DND-41 (cell line): ENCODE data around the gene PTPRU.

Source experiments
- ATAC-seq: fragments of 200-7000 bp; cut with Tn5 transposase; 3 replicates; pipeline ENCODE4 v1.9.1; 2021; ENCODE audit warnings: low read depth; ENCODE audit not compliant: insufficient read depth
- DNase-seq: peaks from one replicate; pipeline ENCODE4 v3.0.0-alpha.2; 2020
- H2AFZ ChIP-seq: 2 replicates; pipeline ENCODE4 v1.6.0; 2012; ENCODE audit warnings: low read depth, low read length
- H3K27ac ChIP-seq: 2 replicates; pipeline ENCODE4 v1.5.1; 2012; ENCODE audit warnings: low read length, inconsistent platforms
- H3K27me3 ChIP-seq: fragments of 200-600 bp; sonication (generic); 2 replicates; pipeline ENCODE4 v1.6.0; 2012; ENCODE audit warnings: low read length, mild to moderate bottlenecking, inconsistent platforms; ENCODE audit not compliant: insufficient read depth, poor library complexity
- H3K36me3 ChIP-seq: 2 replicates; pipeline ENCODE4 v1.5.1; 2012; ENCODE audit warnings: low read length, inconsistent platforms; ENCODE audit not compliant: insufficient read depth
- H3K4me1 ChIP-seq: 2 replicates; pipeline ENCODE4 v1.5.1; 2012; ENCODE audit warnings: mild to moderate bottlenecking, low read length; ENCODE audit not compliant: insufficient read depth
- H3K4me2 ChIP-seq: 2 replicates; pipeline ENCODE4 v1.6.0; 2012; ENCODE audit warnings: mild to moderate bottlenecking, moderate library complexity, low read length, inconsistent platforms; ENCODE audit not compliant: insufficient read depth
- H3K4me3 ChIP-seq, 2 experiments: fragments of 200-600 bp in 1 of 2; shearing (Covaris generic) in 1 of 2; 2 replicates each; pipeline ENCODE4 v1.5.1; 2012 to 2016; ENCODE audit warnings: inconsistent platforms in 2 of 2, low read length in 2 of 2, mild to moderate bottlenecking in 2 of 2, low read depth in 1 of 2, moderate library complexity in 1 of 2
- H3K79me2 ChIP-seq: 2 replicates; pipeline ENCODE4 v1.6.0; 2012; ENCODE audit warnings: low read length, inconsistent platforms; ENCODE audit not compliant: insufficient read depth
- H3K9ac ChIP-seq: 2 replicates; pipeline ENCODE4 v1.6.0; 2012; ENCODE audit warnings: low read depth, mild to moderate bottlenecking, inconsistent platforms, low read length, moderate library complexity
- H3K9me3 ChIP-seq: 2 replicates; pipeline ENCODE4 v1.5.1; 2012; ENCODE audit warnings: low read length, moderate library complexity, mild to moderate bottlenecking, inconsistent platforms; ENCODE audit not compliant: insufficient read depth, severe bottlenecking
- H4K20me1 ChIP-seq: 2 replicates; pipeline ENCODE4 v1.6.0; 2012; ENCODE audit warnings: low read length; ENCODE audit not compliant: insufficient read depth
- EZH2 ChIP-seq: IDR thresholded peaks from 3 replicates; pipeline ENCODE4 v1.6.1; 2012; ENCODE audit warnings: borderline replicate concordance, low read depth, mild to moderate bottlenecking, moderate library complexity, low read length, inconsistent platforms; ENCODE audit not compliant: severe bottlenecking
- TF ChIP-seq, protein P1 (sequence below): IDR thresholded peaks from 2 replicates; pipeline ENCODE4 v1.5.1; 2012; ENCODE audit warnings: borderline replicate concordance, low read length, moderate library complexity, mild to moderate bottlenecking; ENCODE audit not compliant: poor library complexity, severe bottlenecking; ENCODE audit errors: extremely low read depth

The PTPRU gene

DNA sequence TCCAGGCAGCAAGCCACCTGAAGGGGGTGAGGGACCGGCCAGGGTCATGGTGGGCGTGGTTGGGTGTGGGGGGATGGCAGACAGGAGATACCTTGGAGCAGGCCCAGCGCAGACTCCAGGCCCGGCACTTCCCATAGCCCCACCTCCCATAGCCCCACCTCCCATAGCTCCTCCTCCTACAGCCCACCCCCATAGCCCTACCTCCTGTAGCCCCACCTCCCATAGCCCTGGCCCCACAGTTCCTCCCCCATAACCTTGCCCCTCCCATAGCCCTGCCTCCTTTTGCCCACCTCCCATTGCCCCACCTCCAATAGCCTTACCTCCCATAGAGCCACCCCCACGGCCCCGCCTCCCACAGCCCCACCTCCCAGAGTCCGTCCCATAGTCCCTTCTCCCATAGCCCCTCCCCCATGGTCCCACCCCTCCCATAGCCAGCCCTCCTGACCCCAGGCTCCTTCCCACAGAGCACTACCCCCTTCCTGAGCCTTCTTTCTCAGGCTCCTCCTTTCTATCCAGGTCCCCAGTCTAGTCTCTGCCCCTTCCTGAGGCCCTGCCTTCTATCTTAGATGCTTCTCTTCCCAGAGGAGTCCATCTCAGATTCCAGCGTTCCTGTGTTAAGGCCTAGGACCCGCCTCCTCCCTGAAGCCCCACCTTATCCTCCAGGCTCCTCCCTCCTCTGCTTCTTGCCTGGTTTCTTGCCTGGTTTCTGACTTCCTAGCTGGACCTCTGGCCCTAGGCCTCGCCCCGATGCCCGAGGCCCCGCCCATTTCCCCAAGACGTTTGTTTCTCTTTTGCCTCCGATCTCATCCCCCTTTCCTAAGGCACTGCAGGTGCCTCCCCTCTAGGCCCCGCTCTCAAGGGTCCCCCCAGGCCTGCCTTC lies 46.8 kb downstream of the PTPRU start:
- ATAC-seq, result peak; percentile 77
- no peaks in the 10 kb centered on the region for H3K4me1 ChIP-seq
- TF ChIP-seq EZH2, result no peak
- TF ChIP-seq, protein P1, sequence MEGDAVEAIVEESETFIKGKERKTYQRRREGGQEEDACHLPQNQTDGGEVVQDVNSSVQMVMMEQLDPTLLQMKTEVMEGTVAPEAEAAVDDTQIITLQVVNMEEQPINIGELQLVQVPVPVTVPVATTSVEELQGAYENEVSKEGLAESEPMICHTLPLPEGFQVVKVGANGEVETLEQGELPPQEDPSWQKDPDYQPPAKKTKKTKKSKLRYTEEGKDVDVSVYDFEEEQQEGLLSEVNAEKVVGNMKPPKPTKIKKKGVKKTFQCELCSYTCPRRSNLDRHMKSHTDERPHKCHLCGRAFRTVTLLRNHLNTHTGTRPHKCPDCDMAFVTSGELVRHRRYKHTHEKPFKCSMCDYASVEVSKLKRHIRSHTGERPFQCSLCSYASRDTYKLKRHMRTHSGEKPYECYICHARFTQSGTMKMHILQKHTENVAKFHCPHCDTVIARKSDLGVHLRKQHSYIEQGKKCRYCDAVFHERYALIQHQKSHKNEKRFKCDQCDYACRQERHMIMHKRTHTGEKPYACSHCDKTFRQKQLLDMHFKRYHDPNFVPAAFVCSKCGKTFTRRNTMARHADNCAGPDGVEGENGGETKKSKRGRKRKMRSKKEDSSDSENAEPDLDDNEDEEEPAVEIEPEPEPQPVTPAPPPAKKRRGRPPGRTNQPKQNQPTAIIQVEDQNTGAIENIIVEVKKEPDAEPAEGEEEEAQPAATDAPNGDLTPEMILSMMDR, result no peak
- H3K9ac ChIP-seq, result no peak overlapping the region
- no peaks in the 10 kb centered on the region for H3K36me3 ChIP-seq
- no peaks in the 10 kb centered on the region for H3K79me2 ChIP-seq
- no peak overlapping the region for H3K27ac ChIP-seq
- peak; percentile 60 for DNase-seq
- H2AFZ ChIP-seq, result peak overlapping the region; percentile 33; the same call in 1 of the 2 replicates
- H3K9me3 ChIP-seq, result no peaks in the 10 kb centered on the region
- H3K4me2 ChIP-seq, result no peak overlapping the region
- H3K27me3 ChIP-seq, result no peaks in the 10 kb centered on the region
- H4K20me1 ChIP-seq, result peaks cover 3% of the 10 kb centered on the region; the same call in 1 of the 2 replicates
- H3K4me3 ChIP-seq, result no peak overlapping the region

DNA sequence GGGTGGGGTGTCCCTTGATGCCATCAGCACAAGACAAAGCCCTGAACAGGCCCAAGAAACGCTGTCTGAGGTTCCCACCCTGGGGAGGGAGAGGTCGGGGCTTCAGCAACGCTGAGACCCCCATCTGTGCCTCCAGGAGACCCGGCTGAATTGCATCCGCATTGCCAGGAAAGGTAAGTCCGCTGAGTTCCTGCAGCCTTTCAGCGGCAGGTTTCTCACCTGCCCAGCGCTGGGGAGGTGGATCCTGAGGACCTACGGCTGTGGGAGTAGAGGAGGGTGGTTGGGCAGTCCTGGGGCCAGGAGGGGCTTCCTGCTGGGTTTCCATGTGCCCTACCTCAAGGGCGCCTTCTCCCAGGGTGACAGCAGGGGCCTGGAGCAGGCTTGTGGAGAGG lies 47.5 kb downstream of the PTPRU start:
- H4K20me1 ChIP-seq, result peaks cover 3% of the 10 kb centered on the region; the same call in 1 of the 2 replicates
- no peaks in the 10 kb centered on the region for H3K9me3 ChIP-seq
- peak overlapping the region; percentile 33; the same call in 1 of the 2 replicates for H2AFZ ChIP-seq
- H3K4me2 ChIP-seq, result no peak overlapping the region
- H3K9ac ChIP-seq, result no peak overlapping the region
- no peak for ATAC-seq
- H3K4me3 ChIP-seq, result no peak overlapping the region
- no peaks in the 10 kb centered on the region for H3K36me3 ChIP-seq
- no peak for DNase-seq
- TF ChIP-seq EZH2, result no peak
- TF ChIP-seq, protein P1, result no peak
- H3K27me3 ChIP-seq, result no peaks in the 10 kb centered on the region
- H3K79me2 ChIP-seq, result no peaks in the 10 kb centered on the region
- no peak overlapping the region for H3K27ac ChIP-seq
- H3K4me1 ChIP-seq, result no peaks in the 10 kb centered on the region

DNA sequence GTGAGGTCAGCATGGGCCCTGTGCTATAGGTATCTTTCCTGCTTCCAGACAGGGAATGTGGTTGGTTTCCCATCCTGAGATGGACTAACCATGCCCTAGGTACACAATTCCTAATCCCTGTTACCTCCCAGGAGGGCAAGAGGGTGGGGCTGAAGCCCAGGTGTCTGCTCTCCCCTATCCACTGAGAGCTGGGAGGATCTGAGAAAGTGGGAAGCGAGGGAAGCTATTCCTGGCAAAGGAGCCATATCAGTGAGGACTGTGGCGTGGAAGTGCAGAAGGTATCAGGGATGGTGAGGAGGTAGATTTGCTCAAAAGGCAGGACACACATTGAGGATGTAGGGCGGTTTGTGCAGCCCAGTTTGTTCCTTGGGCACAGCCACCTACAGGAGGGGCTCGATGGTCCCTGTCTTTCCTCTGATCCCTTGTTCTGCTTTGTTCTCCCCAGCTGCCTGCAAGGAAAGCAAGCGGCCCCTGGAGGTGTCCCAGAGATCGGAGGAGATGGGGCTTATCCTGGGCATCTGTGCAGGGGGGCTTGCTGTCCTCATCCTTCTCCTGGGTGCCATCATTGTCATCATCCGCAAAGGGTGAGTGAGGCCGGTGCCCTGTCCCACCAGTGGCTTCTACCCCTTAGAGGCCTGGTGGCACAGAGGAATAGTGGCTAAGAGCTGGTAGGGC lies 48.1 kb downstream of the PTPRU start:
- Histone ChIP-seq H3K27me3 (no peaks in the 10 kb centered on the region), H3K4me1 (no peaks in the 10 kb centered on the region), H2AFZ (no peak overlapping the region), H3K9ac (no peak overlapping the region), H3K4me3 (no peak overlapping the region), H4K20me1 (peaks cover 3% of the 10 kb centered on the region; the same call in 1 of the 2 replicates), H3K4me2 (no peak overlapping the region), H3K79me2 (no peaks in the 10 kb centered on the region), H3K27ac (no peak overlapping the region), H3K36me3 (no peaks in the 10 kb centered on the region), H3K9me3 (no peaks in the 10 kb centered on the region)
- no peak for ATAC-seq
- no peak for DNase-seq
- no peak for TF ChIP-seq EZH2
- TF ChIP-seq, protein P1, result no peak
